GM12878 (cell line): ENCODE measurements around the gene SLC35G1. TPM values are rescaled to one million over a fixed set of nuclear protein-coding genes. Genes with fewer than 3 reads are reported as not detected.

Experiments
- ATAC-seq: fragments of 200-7000 bp; cut with Tn5 transposase; 3 replicates; pipeline ENCODE4 v1.9.1; 2020; ENCODE audit warnings: mild to moderate bottlenecking, moderate library complexity
- BruUV-seq: library from RNA; stranded (reverse); fragments of 400-500 nt; replicated peaks from 2 replicates; lab custom pipeline; 2021; lab: Mats Ljungman, UMichigan
- CTCF ChIA-PET: fragments of 300-600 bp; sonication (Branson Sonifier 250); formaldehyde crosslinking; extraction: SDS; loops from one replicate; lab custom pipeline; 2021; ENCODE audit warnings: inconsistent platforms; lab: Yijun Ruan, JAX
- POLR2A ChIA-PET: fragments of 350-600 bp; formaldehyde crosslinking; extraction: SDS; loops from one replicate; lab custom pipeline; 2021; ENCODE audit warnings: inconsistent platforms; lab: Charles Lee
- RAD21 ChIA-PET: fragments of 300-600 bp; sonication (Branson Sonifier 250); formaldehyde crosslinking; loops from one replicate; lab custom pipeline; 2023; ENCODE audit warnings: antibody characterized with exemption; ENCODE audit not compliant: unreplicated experiment; lab: Charles Lee
- SMC1A ChIA-PET: fragments of 300-600 bp; sonication (Branson Sonifier 250); formaldehyde crosslinking; loops from one replicate; lab custom pipeline; 2023; ENCODE audit not compliant: unreplicated experiment, uncharacterized antibody; lab: Charles Lee
- DNase-seq: peaks from one replicate; pipeline ENCODE4 v3.0.0-alpha.2; 2011; ENCODE audit warnings: low read depth, low spot score
- FAIRE-seq: peaks from 3 replicates; lab custom pipeline; 2011; peaks lifted over from hg19 to GRCh38; lab: Jason Lieb, UNC
- H2AFZ ChIP-seq: 2 replicates; pipeline ENCODE4 v1.6.0; 2011; ENCODE audit warnings: low read depth, low read length, control low read depth; ENCODE audit not compliant: control insufficient read depth
- H3K27ac ChIP-seq: 2 replicates; pipeline ENCODE4 v1.5.1; 2011; ENCODE audit warnings: control low read depth; ENCODE audit not compliant: control insufficient read depth, insufficient read depth
- H3K27me3 ChIP-seq, 2 experiments: replicated peaks in 1 of 2; 2 replicates each; pipeline versions ENCODE4 v1.6.0 to v1.6.1; 2011; ENCODE audit warnings: low read length in 1 of 2; ENCODE audit not compliant: control insufficient read depth in 2 of 2, insufficient read depth in 2 of 2
- H3K36me3 ChIP-seq, 2 experiments: 2 replicates each; pipeline ENCODE4 v1.5.1; 2011; ENCODE audit warnings: low read length in 1 of 2; ENCODE audit not compliant: control insufficient read depth in 2 of 2, insufficient read depth in 2 of 2
- H3K4me1 ChIP-seq: 2 replicates; pipeline ENCODE4 v1.6.1; 2011; ENCODE audit warnings: mild to moderate bottlenecking, low read length, moderate library complexity, mixed read lengths; ENCODE audit not compliant: control insufficient read depth, insufficient read depth
- H3K4me2 ChIP-seq: 2 replicates; pipeline ENCODE4 v1.6.0; 2011; ENCODE audit warnings: control low read depth; ENCODE audit not compliant: control insufficient read depth, insufficient read depth
- H3K4me3 ChIP-seq: fragments of 200-600 bp; sonication (generic); 2 replicates; pipeline ENCODE4 v1.5.1; 2016
- H3K79me2 ChIP-seq: 2 replicates; pipeline ENCODE4 v1.6.0; 2011; ENCODE audit warnings: low read length; ENCODE audit not compliant: control insufficient read depth, insufficient read depth
- H3K9ac ChIP-seq: 2 replicates; pipeline ENCODE4 v1.8.0; 2011; ENCODE audit warnings: low read length, control low read depth, mixed read lengths; ENCODE audit not compliant: control insufficient read depth, insufficient read depth
- H3K9me3 ChIP-seq: replicated peaks from 3 replicates; pipeline ENCODE4 v1.5.1; 2011; ENCODE audit warnings: mild to moderate bottlenecking, low read length; ENCODE audit not compliant: control insufficient read depth, insufficient read depth
- H4K20me1 ChIP-seq: 2 replicates; pipeline ENCODE4 v1.6.0; 2011; ENCODE audit not compliant: control insufficient read depth, insufficient read depth
- CBX5 ChIP-seq: sonication (generic); IDR thresholded peaks from 2 replicates; pipeline ENCODE4 v1.6.1; 2016; ENCODE audit warnings: low read depth, moderate library complexity, mild to moderate bottlenecking, inconsistent platforms
- IRF5 ChIP-seq: fragments of 450-650 bp; IDR thresholded peaks from 2 replicates; pipeline ENCODE4 v1.6.1; 2017; ENCODE audit warnings: borderline replicate concordance
- JUND ChIP-seq: IDR thresholded peaks from 2 replicates; pipeline ENCODE4 v1.6.1; 2012; ENCODE audit warnings: low read depth, mild to moderate bottlenecking, low read length, improper control_type of control experiment, moderate library complexity
- MTA3 ChIP-seq: IDR thresholded peaks from 2 replicates; pipeline ENCODE4 v1.6.1; 2012; ENCODE audit warnings: low read length, inconsistent platforms, borderline replicate concordance
- WGBS: methylation state at CpG from one replicate; pipeline ENCODE4 v1.1.6; 2016; ENCODE audit warnings: low lambda C conversion rate; ENCODE audit not compliant: insufficient replicate concordance, insufficient coverage; ENCODE audit errors: missing lambda C conversion rate; 5-methylcytosine and 5-hydroxymethylcytosine counted together
- in situ Hi-C: fragments of 300-500 bp; cut with MboI; formaldehyde crosslinking; loops from 9 replicates; pipeline ENCODE4 v1.14.3; 2018; ENCODE audit warnings: mixed read lengths
- intact Hi-C: fragments of 100-400 bp; cut with micrococcal nuclease; formaldehyde crosslinking; loops from one replicate; pipeline ENCODE4 v1.14.2; 2022; ENCODE audit not compliant: unreplicated experiment
- polyA plus RNA-seq, 11 experiments: library from polyadenylated mRNA; depleted of rRNA in 4 of 11; unstranded in 6 of 11; stranded (reverse) in 5 of 11; fragments of >200 nt; fragmentation: Nextera tagmentation in 4 of 11; fragmentation: Illumina TruSeq in 1 of 11; extraction: Ambion mirVana in 4 of 11; extraction: Trizol in 1 of 11; gene quantifications; 1 replicate in 1 of 11; 2 replicates in 10 of 11; pipeline versions ENCODE4 v1.2.1 to v1.2.3, GENCODE V29; 2011 to 2016; ENCODE audit warnings: inconsistent platforms in 2 of 11, missing spikeins in 2 of 11, low read depth in 1 of 11
- total RNA-seq, 4 experiments: library from RNA; depleted of rRNA in 3 of 4; stranded (reverse); fragments of >200 nt in 3 of 4; fragmentation: Illumina TruSeq in 1 of 4; extraction: Trizol in 1 of 4; gene quantifications; 2 replicates each; pipeline versions ENCODE4 v1.2.1 to v1.2.3, GENCODE V29; 2013 to 2021

SLC35G1 gene
- total and polyA plus RNA-seq, 10 of the 15 experiments (the other 5 are each of a cell fraction or from before 2014, with no cell fraction given) = 1.7 to 8.8 (median 6.7) TPM

- no TSS peak for BruUV-seq
- no peak for DNase-seq
- H3K79me2 ChIP-seq = no peaks in the 10 kb centered on the region
- no peak overlapping the region for H3K9ac ChIP-seq
- no peak for FAIRE-seq
- WGBS = 22% methylated on average over 3 of the region's 3 CpGs
- RAD21 ChIA-PET = no interaction called here
- no peaks in the 10 kb centered on the region for H3K27me3 ChIP-seq
- intact Hi-C loops = loop anchor here (5.0 kb wide), 1 partner anchor 158 kb away; no protein-coding TSS in a partner anchor
- H3K4me1 ChIP-seq = peaks cover 2% of the 10 kb centered on the region
- no peak for ATAC-seq
- no peak overlapping the region for H2AFZ ChIP-seq
- no peaks in the 10 kb centered on the region for H4K20me1 ChIP-seq
- H3K4me3 ChIP-seq = no peak overlapping the region
- no peak overlapping the region for H3K4me2 ChIP-seq
- H3K27ac ChIP-seq = no peak overlapping the region
- CTCF ChIA-PET = interaction anchor here (1.3 to 2.4 kb wide), 2 partner anchors 9 to 301 kb away, joined by 3 to 10 read pairs; no protein-coding TSS in a partner anchor
- in situ Hi-C loops = no loop called here
- SMC1A ChIA-PET = no interaction called here
- no peaks in the 10 kb centered on the region for H3K36me3 ChIP-seq
- no peak for TF ChIP-seq JUND
- TF ChIP-seq CBX5 = no peak
- TF ChIP-seq IRF5 = no peak
- no peak for TF ChIP-seq MTA3
- POLR2A ChIA-PET = no interaction called here
- no peaks in the 10 kb centered on the region for H3K9me3 ChIP-seq
These were observed 38.8 kb upstream of the SLC35G1 start for GRCh38 chr10:93854975-93855374.
